ENCODE results near the gene NOSIP. TPM values are rescaled to one million over a fixed set of nuclear protein-coding genes. Genes with fewer than 3 reads are reported as not detected.

NOSIP gene
- total RNA-seq, 2 experiments from 2014 or later, result 202 to 203 TPM

- ChIA-PET POLR2A (interaction anchor here (1.1 to 3.2 kb wide), 10 partner anchors 11 to 588 kb away, joined by 3 to 86 read pairs (median 12); partner anchors contain the start of genes GYS1, IRF3, PRMT1 and PRR12), CTCF (interaction anchor here (0.6 to 3.2 kb wide), 7 partner anchors 10 to 467 kb away, joined by 3 to 17 read pairs (median 3); partner anchors contain the start of genes LIN7B and PRR12)
- peak within 1 kb of the TSS; percentile 75 for H3K4me3 ChIP-seq (ENCODE audit: low read length)
- DNase-seq, result no peak
- H3K27me3 Mint-ChIP-seq, result no peaks in the 10 kb centered on the region
- TF ChIP-seq CTCF (IDR thresholded peaks at IDR 0.05), result no peak
- ATAC-seq (ENCODE audit: poor library complexity), result no peak
- intact Hi-C loops (cut with DNase I, micrococcal nuclease), result loop anchor here in 1 of 2 experiments (10.0 kb wide), 1 partner anchor 356 kb away; no protein-coding TSS in a partner anchor
- H3K36me3 Mint-ChIP-seq (ENCODE audit: low read depth), result peaks cover 7% of the 10 kb centered on the region
- H3K27me3 ChIP-seq (ENCODE audit: control insufficient read depth in 1 of 2, insufficient read depth in 2 of 2, low read length in 2 of 2), result no peaks in the 10 kb centered on the region
- H3K9me3 Mint-ChIP-seq, result no peaks in the 10 kb centered on the region
- peaks cover 18% of the 10 kb centered on the region for H3K4me1 ChIP-seq (ENCODE audit: insufficient read depth, low read length)
- H3K4me1 Mint-ChIP-seq (ENCODE audit: low read depth), result peaks cover 33% of the 10 kb centered on the region
- peak within 1 kb of the TSS; percentile 67 for H3K27ac Mint-ChIP-seq
- peak within 1 kb of the TSS; percentile 90 for H3K4me3 Mint-ChIP-seq
- H3K36me3 ChIP-seq (ENCODE audit: insufficient read depth, low read length), result peaks cover 3% of the 10 kb centered on the region
- H3K27ac ChIP-seq (ENCODE audit: low read depth in 1 of 2, low read length in 2 of 2), result peak within 1 kb of the TSS in 1 of 2 donors; percentile 8
- H3K9me3 ChIP-seq (ENCODE audit: control insufficient read depth in 1 of 2, insufficient read depth in 1 of 2, low read length in 2 of 2), result no peaks in the 10 kb centered on the region
These were observed 702 bp upstream of the NOSIP start, which contains the start of gene PRRG2 for GRCh38 chr19:49581007-49581508. Gene PRRG2, plus strand, starts transcription at chr19:49581316. Its CDS starts 1,904 bp downstream, at chr19:49583220.

- H3K4me3 ChIP-seq (ENCODE audit: low read length), result peak overlapping the region; percentile 75
- no peak for TF ChIP-seq CTCF (IDR thresholded peaks at IDR 0.05)
- intact Hi-C loops (cut with DNase I, micrococcal nuclease), result loop anchor here (1.0 to 10.0 kb wide), 3 partner anchors 10 to 355 kb away; partner anchors contain the start of gene PRR12 (in 1 of the 2)
- peaks cover 33% of the 10 kb centered on the region for H3K4me1 Mint-ChIP-seq (ENCODE audit: low read depth)
- H3K27me3 Mint-ChIP-seq, result no peaks in the 10 kb centered on the region
- peak overlapping the region; percentile 90 for H3K4me3 Mint-ChIP-seq
- H3K4me1 ChIP-seq (ENCODE audit: insufficient read depth, low read length), result peaks cover 18% of the 10 kb centered on the region
- H3K9me3 Mint-ChIP-seq, result no peaks in the 10 kb centered on the region
- H3K27me3 ChIP-seq (ENCODE audit: control insufficient read depth in 1 of 2, insufficient read depth in 2 of 2, low read length in 2 of 2), result no peaks in the 10 kb centered on the region
- CTCF ChIA-PET, result interaction anchor here (0.6 to 3.2 kb wide), 11 partner anchors 9 to 104 kb away, joined by 3 to 17 read pairs (median 3); partner anchors contain the start of gene PRR12
- peak overlapping the region in 1 of 2 donors; percentile 8 for H3K27ac ChIP-seq (ENCODE audit: low read depth in 1 of 2, low read length in 2 of 2)
- DNase-seq, result no peak
- peak overlapping the region; percentile 67 for H3K27ac Mint-ChIP-seq
- peaks cover 18% of the 10 kb centered on the region for H3K36me3 Mint-ChIP-seq (ENCODE audit: low read depth)
- peaks cover 12% of the 10 kb centered on the region for H3K36me3 ChIP-seq (ENCODE audit: insufficient read depth, low read length)
- H3K9me3 ChIP-seq (ENCODE audit: control insufficient read depth in 1 of 2, insufficient read depth in 1 of 2, low read length in 2 of 2), result no peaks in the 10 kb centered on the region
- POLR2A ChIA-PET, result interaction anchor here (0.7 to 3.2 kb wide), 16 partner anchors 10 to 587 kb away, joined by 3 to 86 read pairs (median 5); partner anchors contain the start of genes FCGRT, GYS1, IRF3 and PRMT1
- no peak for ATAC-seq (ENCODE audit: poor library complexity)
These were observed 451 bp downstream of the NOSIP start for GRCh38 chr19:49579947-49580263.

- Mint-ChIP-seq H3K9me3 (no peaks in the 10 kb centered on the region), H3K27ac (peak overlapping the region; percentile 67), H3K36me3 (ENCODE audit: low read depth) (peaks cover 22% of the 10 kb centered on the region), H3K4me3 (peak overlapping the region; percentile 90), H3K27me3 (no peaks in the 10 kb centered on the region), H3K4me1 (ENCODE audit: low read depth) (peaks cover 33% of the 10 kb centered on the region)
- TF ChIP-seq CTCF (IDR thresholded peaks at IDR 0.05), result no peak
- H3K27me3 ChIP-seq (ENCODE audit: control insufficient read depth in 1 of 2, insufficient read depth in 2 of 2, low read length in 2 of 2), result no peaks in the 10 kb centered on the region
- no peak for ATAC-seq (ENCODE audit: poor library complexity)
- CTCF ChIA-PET, result interaction anchor here (0.9 to 3.2 kb wide), 7 partner anchors 8 to 102 kb away, joined by 3 to 17 read pairs (median 5); partner anchors contain the start of gene PRR12
- H3K9me3 ChIP-seq (ENCODE audit: control insufficient read depth in 1 of 2, insufficient read depth in 1 of 2, low read length in 2 of 2), result no peaks in the 10 kb centered on the region
- H3K4me3 ChIP-seq (ENCODE audit: low read length), result peak overlapping the region; percentile 75
- no peak for DNase-seq
- intact Hi-C loops (cut with DNase I, micrococcal nuclease), result no loop called here
- POLR2A ChIA-PET, result interaction anchor here (0.8 to 3.2 kb wide), 12 partner anchors 9 to 97 kb away, joined by 3 to 86 read pairs (median 7); partner anchors contain the start of genes FCGRT, IRF3, PRMT1 and PRR12
- peaks cover 18% of the 10 kb centered on the region for H3K4me1 ChIP-seq (ENCODE audit: insufficient read depth, low read length)
- no peak overlapping the region for H3K27ac ChIP-seq (ENCODE audit: low read depth in 1 of 2, low read length in 2 of 2)
- peaks cover 16% of the 10 kb centered on the region for H3K36me3 ChIP-seq (ENCODE audit: insufficient read depth, low read length)
These were observed 1.2 kb downstream of the NOSIP start for GRCh38 chr19:49579193-49579592.

All from CD4-positive, alpha-beta T cell (primary cell).